ENCODE results near the gene DCAF6. TPM values are rescaled to one million over a fixed set of nuclear protein-coding genes. Genes with fewer than 3 reads are reported as not detected.

The DCAF6 gene
- total and polyA plus RNA-seq, 4 donors: 33.5 to 105 (median 71.1) TPM

- no peak overlapping the region for H3K9ac ChIP-seq (ENCODE audit: low read depth in 1 of 2, low read length in 2 of 2)
- no peaks in the 10 kb centered on the region for H3K4me1 ChIP-seq (ENCODE audit: control insufficient read depth in 4 of 4, insufficient read depth in 4 of 4, low read length in 3 of 4)
- WGBS: 94% methylated on average over 1 of the region's 1 CpG
- TF ChIP-seq EGR1 (IDR thresholded peaks at IDR 0.05; ENCODE audit: low read depth in 2 of 2): no peak
- no peak for TF ChIP-seq JUND (IDR thresholded peaks at IDR 0.05)
- TF ChIP-seq RAD21 (IDR thresholded peaks at IDR 0.05): peak in 1 of 2 donors; percentile 15
- H3K27me3 ChIP-seq (ENCODE audit: control insufficient read depth in 4 of 4, insufficient read depth in 4 of 4, low read length in 3 of 4): no peaks in the 10 kb centered on the region
- peaks cover 7 to 42% (median 34%) of the 10 kb centered on the region in 4 donors for H3K36me3 ChIP-seq (ENCODE audit: control insufficient read depth in 4 of 4, insufficient read depth in 3 of 4, low read depth in 1 of 4, low read length in 3 of 4)
- no peak overlapping the region for H3K27ac ChIP-seq (ENCODE audit: low read depth in 1 of 2, low read length in 2 of 2)
- DNase-seq (ENCODE audit: low spot score): no peak
- no peak overlapping the region for H3K4me3 ChIP-seq (ENCODE audit: low read depth in 1 of 3, low read length in 3 of 3)
- H3K9me3 ChIP-seq (ENCODE audit: control insufficient read depth in 4 of 4, low read length in 3 of 4): no peaks in the 10 kb centered on the region
Observed at GRCh38 chr1:168019407-168019806, 82.9 kb downstream of the DCAF6 start.

- Histone ChIP-seq H3K4me1 (ENCODE audit: control insufficient read depth in 4 of 4, insufficient read depth in 4 of 4, low read length in 3 of 4) (peaks cover 0 to 2% (median 0%) of the 10 kb centered on the region in 4 donors), H3K9ac (ENCODE audit: low read depth in 1 of 2, low read length in 2 of 2) (no peak overlapping the region), H3K27me3 (ENCODE audit: control insufficient read depth in 4 of 4, insufficient read depth in 4 of 4, low read length in 3 of 4) (no peaks in the 10 kb centered on the region), H3K9me3 (ENCODE audit: control insufficient read depth in 4 of 4, low read length in 3 of 4) (no peaks in the 10 kb centered on the region), H3K4me3 (ENCODE audit: low read depth in 1 of 3, low read length in 3 of 3) (no peak overlapping the region), H3K36me3 (ENCODE audit: control insufficient read depth in 4 of 4, insufficient read depth in 3 of 4, low read depth in 1 of 4, low read length in 3 of 4) (peaks cover 0 to 13% (median 4%) of the 10 kb centered on the region in 4 donors), H3K27ac (ENCODE audit: low read depth in 1 of 2, low read length in 2 of 2) (no peak overlapping the region)
- 90% methylated on average over 5 of the region's 5 CpGs for WGBS
- DNase-seq (ENCODE audit: low spot score): no peak
- TF ChIP-seq FOXA2 (IDR thresholded peaks at IDR 0.05) (no peak), YY1 (IDR thresholded peaks at IDR 0.05) (no peak), FOXA1 (IDR thresholded peaks at IDR 0.05) (no peak), ZBTB33 (IDR thresholded peaks at IDR 0.05) (no peak), EGR1 (IDR thresholded peaks at IDR 0.05; ENCODE audit: low read depth in 2 of 2) (no peak), REST (IDR thresholded peaks at IDR 0.05) (no peak), HNF4G (IDR thresholded peaks at IDR 0.05) (no peak), MAX (IDR thresholded peaks at IDR 0.05) (no peak), ATF3 (IDR thresholded peaks at IDR 0.05) (no peak)
Observed at GRCh38 chr1:168031198-168031597, 94.7 kb downstream of the DCAF6 start.

- Histone ChIP-seq H3K9ac (ENCODE audit: low read depth in 1 of 2, low read length in 2 of 2) (no peak overlapping the region), H3K27ac (ENCODE audit: low read depth in 1 of 2, low read length in 2 of 2) (no peak overlapping the region)
- TF ChIP-seq RXRA (IDR thresholded peaks at IDR 0.05) (no peak), FOXA2 (IDR thresholded peaks at IDR 0.05) (no peak), EGR1 (IDR thresholded peaks at IDR 0.05; ENCODE audit: low read depth in 2 of 2) (no peak), NR2F2 (IDR thresholded peaks at IDR 0.05) (no peak), ZBTB33 (IDR thresholded peaks at IDR 0.05) (no peak), ATF3 (IDR thresholded peaks at IDR 0.05) (no peak), GABPA (IDR thresholded peaks at IDR 0.05 in 1 of 2, conservative IDR thresholded peaks at IDR 0.05 in 1 of 2) (no peak), MAX (IDR thresholded peaks at IDR 0.05) (no peak), RAD21 (IDR thresholded peaks at IDR 0.05) (no peak), REST (IDR thresholded peaks at IDR 0.05) (no peak)
Observed at GRCh38 chr1:168031627-168032026, 95.1 kb downstream of the DCAF6 start.

More at GRCh38 chr1:168031627-168032026, 95.1 kb downstream of the DCAF6 start:
- DNase-seq (ENCODE audit: low spot score): no peak
- Histone ChIP-seq H3K4me3 (ENCODE audit: low read depth in 1 of 3, low read length in 3 of 3) (no peak overlapping the region), H3K9me3 (ENCODE audit: control insufficient read depth in 4 of 4, low read length in 3 of 4) (no peaks in the 10 kb centered on the region), H3K27me3 (ENCODE audit: control insufficient read depth in 4 of 4, insufficient read depth in 4 of 4, low read length in 3 of 4) (no peaks in the 10 kb centered on the region), H3K4me1 (ENCODE audit: control insufficient read depth in 4 of 4, insufficient read depth in 4 of 4, low read length in 3 of 4) (peaks cover 0 to 2% (median 0%) of the 10 kb centered on the region in 4 donors), H3K36me3 (ENCODE audit: control insufficient read depth in 4 of 4, insufficient read depth in 3 of 4, low read depth in 1 of 4, low read length in 3 of 4) (peaks cover 0 to 13% (median 4%) of the 10 kb centered on the region in 4 donors)
- 88% methylated on average over 4 of the region's 4 CpGs for WGBS
